H1 (cell line): ENCODE data around the gene RSPH6A.

ENCODE experiments used
- BCL11A ChIP-seq, 2 experiments: IDR thresholded peaks; one replicate each; pipeline ENCODE4 v1.6.1; 2011; ENCODE audit warnings: low read depth in 2 of 2, low read length in 2 of 2, mild to moderate bottlenecking in 2 of 2
- CEBPB ChIP-seq: IDR thresholded peaks from 2 replicates; pipeline ENCODE4 v1.6.1; 2012; ENCODE audit warnings: low read depth, low read length
- CTCF ChIP-seq, 3 experiments: IDR thresholded peaks; 1 replicate in 2 of 3; 2 replicates in 1 of 3; pipeline versions ENCODE4 v1.5.1 to v1.6.1; 2011; ENCODE audit warnings: low read length in 3 of 3, mild to moderate bottlenecking in 3 of 3, inconsistent platforms in 2 of 3, low read depth in 1 of 3, moderate library complexity in 1 of 3; ENCODE audit not compliant: insufficient read depth in 1 of 3; ENCODE audit errors: control extremely low read depth in 1 of 3
- EZH2 ChIP-seq: fragments of 200-600 bp; sonication (generic); IDR thresholded peaks from 2 replicates; pipeline ENCODE4 v1.7.1; 2012; ENCODE audit warnings: low read depth, mild to moderate bottlenecking, moderate library complexity, low read length, inconsistent platforms; ENCODE audit not compliant: severe bottlenecking
- GTF2F1 ChIP-seq: IDR thresholded peaks from 2 replicates; pipeline ENCODE4 v1.6.1; 2012; ENCODE audit warnings: low read depth, low read length, improper control_type of control experiment, borderline replicate concordance
- KDM5A ChIP-seq: fragments of 200-600 bp; IDR thresholded peaks from 2 replicates; pipeline ENCODE4 v1.7.1; 2012; ENCODE audit warnings: mild to moderate bottlenecking, low read length, inconsistent platforms, mixed read lengths
- MAFK ChIP-seq: IDR thresholded peaks from 2 replicates; pipeline ENCODE4 v1.6.1; 2012; ENCODE audit warnings: low read depth, mild to moderate bottlenecking, improper control_type of control experiment, low read length
- MAX ChIP-seq: IDR thresholded peaks from 2 replicates; pipeline ENCODE4 v1.6.1; 2012; ENCODE audit warnings: inconsistent platforms
- POLR2A ChIP-seq, 2 experiments: IDR thresholded peaks; 1 replicate in 1 of 2; 2 replicates in 1 of 2; pipeline ENCODE4 v1.6.1; 2011; ENCODE audit warnings: low read depth in 2 of 2, low read length in 2 of 2, mild to moderate bottlenecking in 2 of 2; ENCODE audit errors: control extremely low read depth in 1 of 2
- POLR2AphosphoS5 ChIP-seq: IDR thresholded peaks from 2 replicates; pipeline ENCODE4 v1.6.1; 2011; ENCODE audit warnings: low read depth, low read length
- RFX5 ChIP-seq: IDR thresholded peaks from 2 replicates; pipeline ENCODE4 v1.6.1; 2011; ENCODE audit warnings: low read depth, low read length, improper control_type of control experiment, borderline replicate concordance
- SP2 ChIP-seq: IDR thresholded peaks from 2 replicates; pipeline ENCODE4 v1.6.1; 2012; ENCODE audit warnings: mild to moderate bottlenecking, low read length, inconsistent platforms
- TAF1 ChIP-seq: IDR thresholded peaks from 2 replicates; pipeline ENCODE4 v1.6.1; 2011; ENCODE audit warnings: mild to moderate bottlenecking, low read depth, low read length

DNA sequence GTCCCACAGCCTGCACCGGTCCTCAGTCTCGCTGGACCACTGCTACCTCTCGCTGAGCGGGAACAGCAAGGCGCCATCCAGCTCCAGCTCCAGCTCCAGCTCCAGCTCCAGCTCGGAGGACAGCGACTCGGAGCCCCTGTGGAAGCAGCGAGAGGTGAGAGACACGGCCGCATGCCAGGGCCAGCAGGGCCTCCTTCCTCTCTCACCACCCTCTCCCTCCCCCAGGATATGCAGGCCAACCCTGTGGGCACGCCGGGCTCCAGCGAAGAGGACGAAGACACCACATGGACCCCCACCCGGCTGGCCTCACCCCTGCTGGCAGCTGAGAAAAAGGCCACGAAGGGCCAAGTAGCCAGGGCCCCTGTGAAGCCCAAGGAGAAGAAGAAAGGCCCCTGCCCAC lies 53.4 kb downstream of the RSPH6A start:
- TF ChIP-seq CTCF (IDR thresholded peaks at IDR 0.05; ENCODE audit: control extremely low read depth in 1 of 3, insufficient read depth in 1 of 3, low read depth in 1 of 3, low read length in 3 of 3) (no peak), MAX (no peak), SP2 (no peak), TAF1 (no peak), POLR2A (IDR thresholded peaks at IDR 0.05; ENCODE audit: control extremely low read depth in 1 of 2, low read depth in 2 of 2, low read length in 2 of 2) (no peak), EZH2 (no peak), KDM5A (no peak), BCL11A (IDR thresholded peaks at IDR 0.05; ENCODE audit: low read depth in 2 of 2, low read length in 2 of 2) (no peak), MAFK (no peak), GTF2F1 (no peak), CEBPB (no peak), POLR2AphosphoS5 (no peak), RFX5 (no peak)
